Motor neuron (in vitro differentiated cells): Measurements from ENCODE around the gene ACKR4. TPM values are rescaled to one million over a fixed set of nuclear protein-coding genes. Genes with fewer than 3 reads are reported as not detected.

Source experiments
- ATAC-seq, 8 experiments: fragments of 200-7000 bp; cut with Tn5 transposase; replicated peaks in 6 of 8; 2 replicates each; pipeline ENCODE4 v1.8.0; 2021; ENCODE audit warnings: mild to moderate bottlenecking in 8 of 8, moderate library complexity in 8 of 8
- H3K27ac ChIP-seq, 2 donors: fragments of 250-450 bp; sonication (Bioruptor Pico); 2 replicates each; pipeline ENCODE4 v1.9.0; 2021; ENCODE audit warnings: antibody characterized with exemption in 2 of 2, mild to moderate bottlenecking in 2 of 2, moderate library complexity in 1 of 2
- H3K4me1 ChIP-seq, 2 donors: fragments of 250-450 bp; sonication (Bioruptor Pico); replicated peaks in 1 of 2; 2 replicates each; pipeline ENCODE4 v1.6.1; 2021; ENCODE audit warnings: antibody characterized with exemption in 2 of 2, mild to moderate bottlenecking in 2 of 2, moderate library complexity in 1 of 2
- H3K4me3 ChIP-seq, 5 donors: fragments of 250-450 bp; sonication (Bioruptor Pico); 2 replicates each; pipeline ENCODE4 v1.9.0; 2021; ENCODE audit warnings: antibody characterized with exemption in 5 of 5, mild to moderate bottlenecking in 5 of 5, moderate library complexity in 4 of 5
- WGBS, 10 experiments: fragments of 450-650 bp; shearing (Covaris generic); methylation state at CpG; one replicate each; pipeline ENCODE4 v1.0.0; 2022; 5-methylcytosine and 5-hydroxymethylcytosine counted together
- in situ Hi-C, 9 experiments: fragments of 400-800 bp; cut with MboI; loops; one replicate each; pipeline ENCODE4 v1.15.0; 2021; ENCODE audit warnings: low sequenced_read_pairs in 9 of 9, low pct_unique_long_range_greater_than_20kb in 2 of 9; ENCODE audit not compliant: unreplicated experiment in 9 of 9
- total RNA-seq, 8 experiments: library from RNA; unstranded; fragments of 300-600 nt; gene quantifications; 2 replicates each; pipeline versions ENCODE4 v1.2.3 to v1.2.4, GENCODE V29; 2022

Gene ACKR4
- total RNA-seq, 8 experiments from 2014 or later: 0.29 to 4.9 (median 1.8) TPM

GRCh38 chr3:132568422-132568821 is 28.6 kb upstream of the ACKR4 start:
- no peak overlapping the region for H3K27ac ChIP-seq
- 47 to 100% (median 86%) methylated on average over 1 to 2 of the region's 2 CpGs for WGBS, 10 experiments
- in situ Hi-C loops: no loop called here
- no peak overlapping the region for H3K4me3 ChIP-seq
- H3K4me1 ChIP-seq: no peaks in the 10 kb centered on the region
- no peak for ATAC-seq

DNA sequence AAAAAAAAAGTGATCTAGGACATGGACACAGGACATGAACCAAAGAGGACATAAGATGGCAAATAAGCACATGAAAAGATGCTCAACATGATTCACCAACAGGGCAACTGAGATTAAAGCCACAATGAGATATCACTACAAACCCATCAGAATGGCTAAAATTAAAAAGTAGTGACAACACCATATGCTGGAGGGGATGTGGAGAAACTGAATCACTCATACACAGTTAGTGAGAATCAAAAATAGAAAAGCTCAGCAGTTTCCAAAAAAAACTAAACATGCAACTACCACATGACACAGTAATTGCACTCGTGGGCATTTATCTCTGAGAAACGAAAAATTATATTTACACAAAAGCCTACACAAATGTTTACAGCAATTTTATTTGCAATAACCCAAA is 27.9 kb upstream of the ACKR4 start:
- no peak for ATAC-seq

GRCh38 chr3:132569580-132569979 is 27.5 kb upstream of the ACKR4 start:
- ATAC-seq: no peak
- H3K4me1 ChIP-seq: no peaks in the 10 kb centered on the region
- WGBS, 10 experiments: 25 to 100% (median 100%) methylated on average over 1 of the region's 1 CpG; no CpG with 5 or more reads in 4 of the 10 experiments
- no peak overlapping the region for H3K27ac ChIP-seq
- in situ Hi-C loops: no loop called here
- H3K4me3 ChIP-seq: no peak overlapping the region

More for the DNA sequence above, 27.9 kb upstream of the ACKR4 start:
- no peaks in the 10 kb centered on the region for H3K4me1 ChIP-seq
- H3K4me3 ChIP-seq: no peak overlapping the region
- in situ Hi-C loops: no loop called here
- H3K27ac ChIP-seq: no peak overlapping the region
- WGBS, 10 experiments: 6 to 100% (median 78%) methylated on average over 1 to 2 of the region's 2 CpGs; no CpG with 5 or more reads in 1 of the 10 experiments

GRCh38 chr3:132570016-132570415 is 27.1 kb upstream of the ACKR4 start:
- no peak for ATAC-seq
- in situ Hi-C loops: no loop called here
- 24 to 100% (median 72%) methylated on average over 1 to 2 of the region's 2 CpGs; no CpG with 5 or more reads in 1 of the 10 experiments for WGBS, 10 experiments
- H3K27ac ChIP-seq: no peak overlapping the region
- H3K4me3 ChIP-seq: no peak overlapping the region
- H3K4me1 ChIP-seq: no peaks in the 10 kb centered on the region

DNA sequence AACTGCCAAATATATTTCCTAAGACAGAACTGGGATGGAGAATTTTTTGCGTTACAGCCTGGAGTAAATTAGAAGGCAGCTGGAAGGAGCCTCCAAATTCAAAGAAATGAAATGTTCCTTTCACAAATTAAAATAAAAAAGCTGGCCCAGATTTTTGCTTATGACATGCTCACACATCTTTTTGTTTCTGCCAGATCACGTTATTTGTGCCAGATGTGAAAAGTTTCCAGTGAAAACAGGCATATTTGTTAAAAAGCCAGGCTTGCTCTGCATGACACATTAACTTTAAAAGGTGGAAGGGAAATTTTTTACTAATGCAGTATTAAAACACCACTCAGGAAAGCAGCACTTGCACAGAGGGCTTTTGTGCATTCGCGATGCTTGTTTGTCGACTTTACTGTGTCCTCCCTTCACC is 23.3 kb upstream of the ACKR4 start:
- Histone ChIP-seq H3K27ac (no peak overlapping the region), H3K4me1 (no peaks in the 10 kb centered on the region), H3K4me3 (no peak overlapping the region)
- in situ Hi-C loops: no loop called here
- 23 to 100% (median 94%) methylated on average over 1 to 5 of the region's 5 CpGs; no CpG with 5 or more reads in 1 of the 10 experiments for WGBS, 10 experiments
- no peak for ATAC-seq

DNA sequence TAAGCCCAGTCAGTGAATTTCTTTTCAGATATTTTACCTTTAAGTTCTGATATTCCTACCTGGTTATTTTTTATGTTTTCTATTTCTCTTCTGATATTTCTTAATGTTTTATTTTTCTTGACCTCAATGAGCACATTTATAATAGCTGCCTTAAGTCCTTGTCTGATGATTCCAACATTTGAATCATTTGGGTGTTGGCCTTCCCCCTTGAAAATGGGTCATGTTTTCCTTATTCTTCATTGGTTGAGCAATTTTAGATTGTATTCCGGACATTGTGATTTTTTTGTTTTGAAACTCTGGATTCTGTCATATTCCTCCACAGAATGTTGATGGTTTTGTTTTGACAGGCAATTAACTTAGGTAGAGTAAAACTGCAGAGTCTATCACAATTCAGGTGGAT is 9.7 kb upstream of the ACKR4 start:
- no peak overlapping the region for H3K4me3 ChIP-seq
- WGBS, 10 experiments: 27 to 100% (median 89%) methylated on average over 1 of the region's 1 CpG; no CpG with 5 or more reads in 1 of the 10 experiments
- no peak for ATAC-seq
- no peak overlapping the region for H3K27ac ChIP-seq
- no peaks in the 10 kb centered on the region for H3K4me1 ChIP-seq
- in situ Hi-C loops: no loop called here

DNA sequence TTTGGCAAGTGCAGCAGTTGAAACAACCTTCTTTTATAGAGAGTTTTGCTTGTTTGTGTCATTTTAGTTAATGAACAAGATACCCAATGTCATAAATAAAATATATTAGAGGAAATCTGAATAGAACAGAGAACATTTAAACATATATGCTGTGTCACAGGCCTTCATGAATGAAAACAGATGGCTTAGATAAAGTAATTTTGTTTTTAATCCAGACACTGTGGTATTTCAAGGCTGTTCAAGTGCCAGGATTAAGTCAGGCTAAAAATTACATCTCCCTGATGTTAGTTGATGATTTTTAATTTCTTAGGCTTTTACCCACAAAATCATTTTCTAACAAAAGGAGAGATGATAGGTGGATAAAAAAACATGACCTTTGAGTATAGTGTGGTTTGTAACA is 4.9 kb upstream of the ACKR4 start:
- H3K4me3 ChIP-seq: no peak overlapping the region
- in situ Hi-C loops: no loop called here
- no peak for ATAC-seq
- H3K4me1 ChIP-seq: no peaks in the 10 kb centered on the region
- no peak overlapping the region for H3K27ac ChIP-seq

DNA sequence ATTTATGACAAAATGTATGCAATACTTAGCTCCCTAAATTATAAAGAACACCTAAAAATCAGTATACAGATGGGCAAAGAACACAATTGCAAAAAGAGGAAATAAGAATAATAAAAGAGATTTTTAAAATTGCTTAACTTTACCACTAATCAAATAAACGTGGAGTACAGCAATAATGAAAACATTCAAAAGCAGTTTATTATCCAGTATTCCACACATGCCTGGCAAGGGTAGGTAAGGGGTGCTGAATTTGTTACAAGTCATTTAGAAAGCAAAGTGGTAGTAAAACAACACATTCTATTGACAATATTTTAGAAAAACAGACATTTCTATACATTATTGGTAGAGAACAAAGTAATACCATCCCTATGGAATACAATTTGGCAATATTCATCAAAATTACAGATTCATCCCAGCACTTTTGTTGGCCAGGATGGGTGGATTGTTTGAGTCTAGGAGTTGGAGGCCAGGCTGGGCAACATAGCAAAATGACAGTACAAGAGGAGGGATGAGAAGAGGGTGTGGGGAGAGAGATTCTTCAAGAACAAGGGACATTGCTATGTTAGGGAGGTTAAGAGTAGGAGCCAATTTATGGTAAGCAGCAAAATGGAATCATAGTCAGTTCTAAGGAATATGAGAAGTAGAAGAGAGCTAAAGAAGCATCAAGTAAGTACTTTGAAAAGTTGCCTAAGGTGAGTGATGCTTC is 3.7 kb upstream of the ACKR4 start:
- H3K4me1 ChIP-seq: no peaks in the 10 kb centered on the region
- no peak overlapping the region for H3K27ac ChIP-seq
- WGBS, 10 experiments: 0 to 92% (median 71%) methylated on average over 1 of the region's 1 CpG; no CpG with 5 or more reads in 1 of the 10 experiments
- H3K4me3 ChIP-seq: no peak overlapping the region
- ATAC-seq: peak in 3 of 8 experiments; percentile 12 to 31 (median 22)
- in situ Hi-C loops: no loop called here

DNA sequence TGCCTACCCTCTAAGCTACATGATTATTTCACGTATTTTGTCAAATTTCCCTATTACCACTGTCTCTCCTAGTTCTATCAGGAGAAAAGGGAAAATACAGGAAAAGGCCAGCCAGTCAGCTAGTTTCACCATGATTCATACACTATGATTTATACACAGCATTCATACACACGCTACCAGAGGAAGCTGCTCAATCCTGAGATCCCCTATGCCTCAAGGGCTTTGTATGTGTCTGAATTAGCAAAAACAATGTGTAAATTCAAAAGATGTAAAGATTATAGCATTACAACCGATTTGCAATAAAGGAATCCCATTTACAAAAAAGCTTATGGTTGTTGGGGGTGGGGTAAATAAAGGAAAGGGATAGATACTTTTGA is 3.1 kb upstream of the ACKR4 start:
- H3K4me1 ChIP-seq: no peaks in the 10 kb centered on the region
- no peak overlapping the region for H3K4me3 ChIP-seq
- 5 to 100% (median 81%) methylated on average over 1 to 3 of the region's 3 CpGs for WGBS, 10 experiments
- no peak overlapping the region for H3K27ac ChIP-seq
- peak in 4 of 8 experiments; percentile 33 to 91 (median 80) for ATAC-seq
- in situ Hi-C loops: no loop called here

DNA sequence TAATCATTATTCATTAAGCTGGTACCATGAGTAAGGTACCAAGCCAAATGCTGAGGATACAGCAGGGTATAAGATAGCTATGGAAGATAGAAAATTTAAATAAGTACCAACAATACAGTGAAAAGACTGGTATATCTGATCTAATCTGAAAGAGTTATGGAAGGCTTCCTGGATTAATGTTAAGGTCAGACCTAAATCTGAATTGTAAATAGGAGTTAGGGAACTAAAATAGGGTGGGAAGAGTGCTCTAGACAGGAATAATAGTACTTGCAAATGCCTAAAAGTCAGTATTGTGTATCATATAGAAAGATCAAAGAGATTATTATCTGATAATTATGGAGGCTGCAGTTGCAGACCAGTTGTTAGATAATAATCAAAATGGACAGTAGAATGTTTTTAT is 2.6 kb upstream of the ACKR4 start:
- no peak overlapping the region for H3K27ac ChIP-seq
- peak in 3 of 8 experiments; percentile 41 to 76 (median 63) for ATAC-seq
- in situ Hi-C loops: no loop called here

GRCh38 chr3:132595014-132595413 is 2.1 kb upstream of the ACKR4 start:
- Histone ChIP-seq H3K4me1 (no peaks in the 10 kb centered on the region), H3K27ac (no peak overlapping the region), H3K4me3 (no peak overlapping the region)
- in situ Hi-C loops: no loop called here
- ATAC-seq: peak in 3 of 8 experiments; percentile 16 to 51 (median 17)

More for the DNA sequence above, 2.6 kb upstream of the ACKR4 start:
- no peaks in the 10 kb centered on the region for H3K4me1 ChIP-seq
- H3K4me3 ChIP-seq: no peak overlapping the region

- H3K27ac ChIP-seq: no peak overlapping the region
- H3K4me3 ChIP-seq: no peak overlapping the region
- no peak for ATAC-seq
- in situ Hi-C loops: no loop called here
- H3K4me1 ChIP-seq: no peaks in the 10 kb centered on the region
Observed at GRCh38 chr3:132596326-132596725, 744 bp upstream of the ACKR4 start.

DNA sequence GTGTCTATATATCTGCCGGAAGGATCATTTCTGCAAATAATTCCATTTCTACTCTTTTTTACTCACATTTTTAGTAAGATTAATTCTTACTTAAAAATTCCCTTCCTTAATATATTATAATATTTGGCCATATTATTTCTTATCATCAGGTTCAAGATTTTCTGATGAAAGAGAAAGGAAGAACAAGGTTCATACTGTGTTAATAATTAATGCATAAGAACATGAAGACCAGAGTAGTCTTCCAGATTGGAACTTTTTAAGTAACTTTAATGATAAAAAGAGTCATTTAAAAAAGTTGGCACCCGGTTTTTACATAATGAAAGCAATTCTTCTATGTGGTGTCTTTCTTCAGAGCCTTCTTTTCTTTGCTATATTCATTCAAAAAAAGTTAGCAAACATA is 590 bp downstream of the ACKR4 start:
- no peak for ATAC-seq

DNA sequence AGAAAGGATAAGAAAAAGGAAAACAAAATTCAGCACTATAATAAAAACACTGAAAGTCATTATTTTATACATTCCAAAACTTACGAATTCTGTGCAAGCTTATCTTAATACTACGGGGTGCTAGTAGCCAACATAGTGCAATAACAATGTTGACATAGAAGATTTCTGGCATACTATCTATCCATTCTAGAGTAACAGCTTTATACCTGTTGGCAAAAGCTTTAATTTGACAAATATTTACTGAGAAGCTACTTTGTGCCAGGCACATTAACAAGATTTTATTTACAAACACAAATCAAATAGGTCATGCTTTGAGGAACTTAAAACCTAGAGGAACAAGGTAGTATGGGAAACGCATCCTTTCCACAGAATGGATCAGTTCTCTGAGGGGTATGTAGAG is 1.1 kb downstream of the ACKR4 start:
- H3K4me3 ChIP-seq: no peak overlapping the region
- H3K4me1 ChIP-seq: no peaks in the 10 kb centered on the region
- in situ Hi-C loops: no loop called here
- H3K27ac ChIP-seq: no peak overlapping the region
- ATAC-seq: no peak
- 18 to 100% (median 88%) methylated on average over 1 to 3 of the region's 3 CpGs for WGBS, 10 experiments

More for the DNA sequence above, 590 bp downstream of the ACKR4 start:
- in situ Hi-C loops: no loop called here
- WGBS, 10 experiments: 17 to 100% (median 90%) methylated on average over 2 of the region's 2 CpGs; no CpG with 5 or more reads in 1 of the 10 experiments
- Histone ChIP-seq H3K4me1 (no peaks in the 10 kb centered on the region), H3K27ac (no peak overlapping the region), H3K4me3 (no peak overlapping the region)
